Right renal cortex interstitium (tissue), 3 donors: Measurements from ENCODE around the gene PLCH1. TPM values are rescaled to one million over a fixed set of nuclear protein-coding genes. Genes with fewer than 3 reads are reported as not detected.

Experiments
- DNase-seq, 3 donors: peaks; one replicate each; pipeline ENCODE4 v3.0.0-alpha.2; 2013; ENCODE audit warnings: low read depth in 3 of 3, low spot score in 2 of 3
- polyA plus RNA-seq, 3 donors: library from polyadenylated mRNA; unstranded; fragments of 120-200 nt; gene quantifications; one replicate each; pipeline ENCODE4 v1.2.1, GENCODE V29; 2013; ENCODE audit not compliant: insufficient read length in 3 of 3

The PLCH1 gene
- polyA plus RNA-seq, 3 donors = 10.1 to 11.4 (median 10.7) TPM

- no peak for DNase-seq
Measured at GRCh38 chr3:155611456-155611855, 133.4 kb downstream of the PLCH1 start.

GRCh38 chr3:155609586-155609985, 135.3 kb downstream of the PLCH1 start:
- no peak for DNase-seq

GRCh38 chr3:155608228-155608920, 136.5 kb downstream of the PLCH1 start:
- peak in 1 of 3 donors; percentile 16 for DNase-seq

GRCh38 chr3:155607761-155608160, 137.1 kb downstream of the PLCH1 start:
- no peak for DNase-seq

GRCh38 chr3:155605571-155605970, 139.3 kb downstream of the PLCH1 start:
- no peak for DNase-seq

GRCh38 chr3:155604967-155605366, 139.9 kb downstream of the PLCH1 start:
- no peak for DNase-seq

GRCh38 chr3:155604126-155604525, 140.7 kb downstream of the PLCH1 start:
- no peak for DNase-seq

GRCh38 chr3:155603302-155603701, 141.6 kb downstream of the PLCH1 start:
- no peak for DNase-seq

GRCh38 chr3:155602307-155602706, 142.6 kb downstream of the PLCH1 start:
- DNase-seq = no peak

- no peak for DNase-seq
Measured at GRCh38 chr3:155598671-155599070, 146.2 kb downstream of the PLCH1 start.

GRCh38 chr3:155596615-155597014, 148.3 kb downstream of the PLCH1 start:
- DNase-seq = no peak

- DNase-seq = no peak
Measured at GRCh38 chr3:155595371-155595770, 149.5 kb downstream of the PLCH1 start.

- no peak for DNase-seq
Measured at GRCh38 chr3:155594526-155595187, 150.2 kb downstream of the PLCH1 start.

GRCh38 chr3:155587581-155587980, 157.3 kb downstream of the PLCH1 start:
- DNase-seq = no peak

- no peak for DNase-seq
Measured at GRCh38 chr3:155585384-155585783, 159.5 kb downstream of the PLCH1 start.

- no peak for DNase-seq
Measured at GRCh38 chr3:155581579-155581978, 163.3 kb downstream of the PLCH1 start.

- no peak for DNase-seq
Measured at GRCh38 chr3:155572085-155572484, 172.8 kb downstream of the PLCH1 start.

- DNase-seq = no peak
Measured at GRCh38 chr3:155568295-155568694, 176.6 kb downstream of the PLCH1 start.

- DNase-seq = no peak
Measured at GRCh38 chr3:155560594-155560993, 184.3 kb downstream of the PLCH1 start.

- DNase-seq = no peak
Measured at GRCh38 chr3:155560135-155560534, 184.7 kb downstream of the PLCH1 start.

GRCh38 chr3:155556531-155556930, 188.3 kb downstream of the PLCH1 start:
- DNase-seq = no peak

- no peak for DNase-seq
Measured at GRCh38 chr3:155555479-155556060, 189.3 kb downstream of the PLCH1 start.
